SKM-1 (cell line): ENCODE data around the gene RAB29.
A peak's percentile ranks its signal among the peaks of the same experiment; 100 is the strongest.

Experiments used
- DNase-seq: peaks from one replicate; lab custom pipeline; 2025; ENCODE audit not compliant: unreplicated experiment; lab: John Stamatoyannopoulos, UW

Gene RAB29

GRCh38 chr1:205797168-205797567, 21.9 kb upstream of the RAB29 start:
- no peak for DNase-seq

- DNase-seq, result no peak
These were observed 18.9 kb upstream of the RAB29 start for GRCh38 chr1:205794011-205794730.

- no peak for DNase-seq
These were observed 17.8 kb upstream of the RAB29 start for GRCh38 chr1:205792961-205793673.

- DNase-seq, result no peak
These were observed 17.2 kb upstream of the RAB29 start for GRCh38 chr1:205792481-205792881.

- DNase-seq, result peak; percentile 81
These were observed 16.4 kb upstream of the RAB29 start for GRCh38 chr1:205791568-205792180.

- DNase-seq, result no peak
These were observed 12.1 kb upstream of the RAB29 start for GRCh38 chr1:205787287-205787916.

- DNase-seq, result no peak
These were observed 11.3 kb upstream of the RAB29 start for GRCh38 chr1:205786601-205787000.

GRCh38 chr1:205785446-205785845, 10.2 kb upstream of the RAB29 start:
- DNase-seq, result no peak

GRCh38 chr1:205783904-205784303, 8.6 kb upstream of the RAB29 start:
- DNase-seq, result no peak

GRCh38 chr1:205783433-205783795, 8.1 kb upstream of the RAB29 start:
- DNase-seq, result no peak

GRCh38 chr1:205782627-205783432, 7.5 kb upstream of the RAB29 start:
- no peak for DNase-seq

GRCh38 chr1:205780335-205780734, 5.1 kb upstream of the RAB29 start:
- DNase-seq, result no peak

GRCh38 chr1:205777994-205778393, 2.7 kb upstream of the RAB29 start:
- DNase-seq, result peak; percentile 86

GRCh38 chr1:205775717-205776056, 405 bp upstream of the RAB29 start:
- no peak for DNase-seq

GRCh38 chr1:205774198-205775014, 876 bp downstream of the RAB29 start:
- no peak for DNase-seq

GRCh38 chr1:205772607-205773032, 2.7 kb downstream of the RAB29 start:
- DNase-seq, result no peak

- DNase-seq, result no peak
These were observed 4.7 kb downstream of the RAB29 start for GRCh38 chr1:205770618-205771017.

- no peak for DNase-seq
These were observed 5.5 kb downstream of the RAB29 start for GRCh38 chr1:205769641-205770365.

- no peak for DNase-seq
These were observed 8.0 kb downstream of the RAB29 start for GRCh38 chr1:205767248-205767647.

- DNase-seq, result no peak
These were observed 8.7 kb downstream of the RAB29 start for GRCh38 chr1:205766570-205766969.
